Stomach (tissue), 9 donors: ENCODE data around the gene HNRNPM. TPM values are rescaled to one million over a fixed set of nuclear protein-coding genes. Genes with fewer than 3 reads are reported as not detected.
A peak's percentile ranks its signal among the peaks of the same experiment; 100 is the strongest.

Experiments
- DNase-seq, 2 donors: peaks; one replicate each; pipeline versions ENCODE4 v3.0.0 to v3.0.0-alpha.2; 2013 to 2019
- H3K27ac ChIP-seq, 5 donors: fragments of 200-600 bp in 4 of 5; sonication (generic) in 4 of 5; one replicate each; pipeline ENCODE4 v1.5.1; 2013 to 2019; ENCODE audit warnings: mild to moderate bottlenecking in 1 of 5, moderate library complexity in 1 of 5
- H3K27me3 ChIP-seq, 3 donors: fragments of 200-600 bp; sonication (generic); one replicate each; pipeline ENCODE4 v1.5.1; 2017 to 2019; ENCODE audit warnings: mixed run types in 1 of 3
- H3K36me3 ChIP-seq, 4 donors: fragments of 200-600 bp; sonication (generic); 1 replicate in 3 of 4; 2 replicates in 1 of 4; pipeline ENCODE4 v1.5.1; 2016 to 2019
- H3K4me1 ChIP-seq, 4 donors: fragments of 200-600 bp; sonication (generic); one replicate each; pipeline ENCODE4 v1.5.1; 2016 to 2019
- H3K4me3 ChIP-seq, 4 donors: fragments of 200-600 bp; sonication (generic) in 3 of 4; one replicate each; pipeline ENCODE4 v1.5.1; 2016 to 2019; ENCODE audit warnings: mild to moderate bottlenecking in 1 of 4
- H3K9me3 ChIP-seq, 4 donors: fragments of 200-600 bp; sonication (generic); one replicate each; pipeline ENCODE4 v1.5.1; 2016 to 2019
- CTCF ChIP-seq, 7 experiments: fragments of 450-650 bp in 4 of 7; fragments of 200-600 bp in 3 of 7; sonication (generic) in 3 of 7; IDR thresholded peaks; one replicate each; pipeline ENCODE4 v1.5.1; 2016 to 2019; ENCODE audit warnings: antibody characterized with exemption in 7 of 7, control low read depth in 2 of 7, mild to moderate bottlenecking in 1 of 7
- EP300 ChIP-seq: sonication (generic); formaldehyde crosslinking; IDR thresholded peaks from one replicate; pipeline ENCODE4 v1.6.1; 2017; ENCODE audit warnings: antibody characterized with exemption
- POLR2A ChIP-seq, 4 donors: fragments of 450-650 bp; IDR thresholded peaks; one replicate each; pipeline ENCODE4 v1.6.1; 2016; ENCODE audit warnings: antibody characterized with exemption in 4 of 4, control low read depth in 2 of 4, mild to moderate bottlenecking in 1 of 4, moderate library complexity in 1 of 4
- POLR2AphosphoS5 ChIP-seq, 3 donors: sonication (generic); formaldehyde crosslinking; IDR thresholded peaks; one replicate each; pipeline ENCODE4 v1.6.1; 2016; ENCODE audit warnings: antibody characterized with exemption in 3 of 3
- WGBS, 5 donors: extraction: QIAGEN DNeasy Blood & Tissue Kit in 3 of 5; methylation state at CpG; one replicate each; pipeline versions ENCODE4 v1.1.5 to v1.1.7; 2013 to 2018; 5-methylcytosine and 5-hydroxymethylcytosine counted together
- intact Hi-C: fragments of 100-400 bp; cut with DNase I; formaldehyde crosslinking; loops from one replicate; pipeline ENCODE4 v1.15.1; 2023; ENCODE audit warnings: low total_unique reads
- polyA plus RNA-seq, 3 donors: library from polyadenylated mRNA; stranded (reverse); fragments of 200-250 nt; gene quantifications; one replicate each; pipeline ENCODE4 v1.2.3, GENCODE V29; 2013
- total RNA-seq, 5 donors: library from RNA; depleted of rRNA; stranded (reverse); fragments of >200 nt; gene quantifications; one replicate each; pipeline versions ENCODE4 v1.1.0 to v1.2.3, GENCODE V29; 2014 to 2016
- donor health status: healthy with polysubstance abuse.
- donor health status: Bipolar disorder and iron deficiency.
- donor health status: healthy.

HNRNPM gene
- total and polyA plus RNA-seq, 8 donors: 54.3 to 664 (median 98.3) TPM

GRCh38 chr19:8461891-8462290 lies 17.1 kb downstream of the HNRNPM start:
- DNase-seq: peak in 1 of 2 donors; percentile 58
- Histone ChIP-seq H3K4me3 (no peak overlapping the region), H3K9me3 (no peaks in the 10 kb centered on the region), H3K27ac (no peak overlapping the region), H3K27me3 (no peaks in the 10 kb centered on the region), H3K4me1 (peaks cover 49 to 70% (median 62%) of the 10 kb centered on the region in 4 donors), H3K36me3 (peaks cover 42 to 57% (median 50%) of the 10 kb centered on the region in 4 donors)
- no peak for TF ChIP-seq CTCF (IDR thresholded peaks at IDR 0.05)
- TF ChIP-seq POLR2AphosphoS5 (IDR thresholded peaks at IDR 0.05): no peak
- intact Hi-C loops: no loop called here
- WGBS, 5 donors: 77 to 89% (median 81%) methylated on average over 14 of the region's 14 CpGs

GRCh38 chr19:8462571-8462970 lies 17.8 kb downstream of the HNRNPM start:
- H3K9me3 ChIP-seq: no peaks in the 10 kb centered on the region
- peaks cover 36 to 59% (median 54%) of the 10 kb centered on the region in 4 donors for H3K36me3 ChIP-seq
- H3K27me3 ChIP-seq: no peaks in the 10 kb centered on the region
- TF ChIP-seq EP300: no peak
- no peak for TF ChIP-seq POLR2AphosphoS5 (IDR thresholded peaks at IDR 0.05)
- TF ChIP-seq CTCF (IDR thresholded peaks at IDR 0.05): no peak
- no peak for TF ChIP-seq POLR2A (IDR thresholded peaks at IDR 0.05)
- H3K4me1 ChIP-seq: peaks cover 44 to 66% (median 57%) of the 10 kb centered on the region in 4 donors
- no peak overlapping the region for H3K4me3 ChIP-seq
- intact Hi-C loops: no loop called here
- H3K27ac ChIP-seq: no peak overlapping the region
- DNase-seq: no peak
- 80 to 87% (median 83%) methylated on average over 5 of the region's 5 CpGs for WGBS, 5 donors

GRCh38 chr19:8463365-8463764 lies 18.6 kb downstream of the HNRNPM start:
- no peak for TF ChIP-seq POLR2A (IDR thresholded peaks at IDR 0.05)
- TF ChIP-seq POLR2AphosphoS5 (IDR thresholded peaks at IDR 0.05): no peak
- TF ChIP-seq CTCF (IDR thresholded peaks at IDR 0.05): no peak
- TF ChIP-seq EP300: no peak
- Histone ChIP-seq H3K9me3 (no peaks in the 10 kb centered on the region), H3K36me3 (peaks cover 33 to 66% (median 62%) of the 10 kb centered on the region in 4 donors), H3K4me3 (no peak overlapping the region), H3K27ac (no peak overlapping the region), H3K27me3 (no peaks in the 10 kb centered on the region), H3K4me1 (peaks cover 36 to 64% (median 57%) of the 10 kb centered on the region in 4 donors)
- no peak for DNase-seq
- intact Hi-C loops: no loop called here
- WGBS, 5 donors: 74 to 85% (median 82%) methylated on average over 8 of the region's 8 CpGs

- intact Hi-C loops: no loop called here
- WGBS, 5 donors: 75 to 83% (median 77%) methylated on average over 4 of the region's 4 CpGs
- no peak for DNase-seq
- TF ChIP-seq CTCF (IDR thresholded peaks at IDR 0.05): no peak
- Histone ChIP-seq H3K9me3 (no peaks in the 10 kb centered on the region), H3K36me3 (peaks cover 58 to 93% (median 88%) of the 10 kb centered on the region in 4 donors), H3K27me3 (no peaks in the 10 kb centered on the region), H3K4me3 (no peak overlapping the region), H3K4me1 (peaks cover 13 to 56% (median 43%) of the 10 kb centered on the region in 4 donors), H3K27ac (no peak overlapping the region)
These were observed 21.2 kb downstream of the HNRNPM start for GRCh38 chr19:8466018-8466417.
